SJCRH30 (cell line): Measurements from ENCODE around the gene NDUFS8. TPM values are rescaled to one million over a fixed set of nuclear protein-coding genes. Genes with fewer than 3 reads are reported as not detected.

Source experiments
- DNase-seq, 2 experiments: peaks; one replicate each; pipeline ENCODE4 v3.0.0-alpha.2; 2015 to 2020
- H3K27ac ChIP-seq: fragments of 250-450 bp; sonication (Bioruptor Pico); 2 replicates; pipeline ENCODE4 v1.5.1; 2020; ENCODE audit warnings: mild to moderate bottlenecking, moderate library complexity
- H3K27me3 ChIP-seq: fragments of 250-450 bp; sonication (Bioruptor Pico); 2 replicates; pipeline ENCODE4 v1.5.1; 2020; ENCODE audit warnings: mild to moderate bottlenecking, moderate library complexity
- H3K36me3 ChIP-seq: fragments of 250-450 bp; sonication (Bioruptor Pico); 2 replicates; pipeline ENCODE4 v1.5.1; 2020; ENCODE audit warnings: mild to moderate bottlenecking, moderate library complexity
- H3K4me1 ChIP-seq: fragments of 250-450 bp; sonication (Bioruptor Pico); 2 replicates; pipeline ENCODE4 v1.5.1; 2020; ENCODE audit warnings: mild to moderate bottlenecking, moderate library complexity
- H3K4me3 ChIP-seq: fragments of 250-450 bp; sonication (Bioruptor Pico); 2 replicates; pipeline ENCODE4 v1.5.1; 2020; ENCODE audit warnings: mild to moderate bottlenecking, moderate library complexity
- H3K9me3 ChIP-seq: fragments of 250-450 bp; sonication (Bioruptor Pico); replicated peaks from 2 replicates; pipeline ENCODE4 v1.5.1; 2020; ENCODE audit warnings: mild to moderate bottlenecking, moderate library complexity
- total RNA-seq: library from RNA; depleted of rRNA; stranded (reverse); fragments of >200 nt; shearing (Covaris generic); gene quantifications from 2 replicates; pipeline ENCODE4 v1.2.3, GENCODE V29; 2014

Gene NDUFS8
- total RNA-seq, 1 experiment from 2014 or later = 77.7 TPM

DNA sequence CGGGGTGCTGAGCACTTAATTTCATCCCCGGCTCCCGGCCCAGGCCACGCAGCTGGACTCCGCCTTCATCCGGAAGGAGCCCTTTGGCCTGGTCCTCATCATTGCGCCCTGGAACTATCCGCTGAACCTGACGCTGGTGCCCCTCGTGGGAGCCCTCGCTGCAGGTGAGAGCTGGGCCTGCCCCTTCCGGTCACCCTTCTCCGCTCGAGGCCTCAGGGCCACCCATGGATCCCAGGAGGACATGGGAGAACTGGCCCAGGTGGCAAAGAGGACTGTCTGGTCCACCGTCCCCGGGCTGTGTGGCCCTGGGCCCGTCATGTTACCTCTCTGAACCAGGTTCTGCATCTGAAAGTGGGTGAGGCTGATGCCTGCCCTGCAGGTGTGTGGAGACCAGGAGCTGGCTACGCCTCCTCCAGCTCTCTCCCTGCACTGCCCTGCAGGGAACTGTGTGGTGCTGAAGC is 11.7 kb upstream of the NDUFS8 start:
- no peaks in the 10 kb centered on the region for H3K27me3 ChIP-seq
- H3K4me3 ChIP-seq = no peak overlapping the region
- no peaks in the 10 kb centered on the region for H3K9me3 ChIP-seq
- DNase-seq = no peak
- no peaks in the 10 kb centered on the region for H3K36me3 ChIP-seq
- H3K4me1 ChIP-seq = peaks cover 17% of the 10 kb centered on the region
- no peak overlapping the region for H3K27ac ChIP-seq

GRCh38 chr11:68019486-68019885 is 11.0 kb upstream of the NDUFS8 start:
- Histone ChIP-seq H3K27ac (no peak overlapping the region), H3K4me1 (peaks cover 10% of the 10 kb centered on the region; the same call in 1 of the 2 replicates), H3K4me3 (no peak overlapping the region), H3K27me3 (no peaks in the 10 kb centered on the region), H3K9me3 (no peaks in the 10 kb centered on the region), H3K36me3 (no peaks in the 10 kb centered on the region)
- no peak for DNase-seq

DNA sequence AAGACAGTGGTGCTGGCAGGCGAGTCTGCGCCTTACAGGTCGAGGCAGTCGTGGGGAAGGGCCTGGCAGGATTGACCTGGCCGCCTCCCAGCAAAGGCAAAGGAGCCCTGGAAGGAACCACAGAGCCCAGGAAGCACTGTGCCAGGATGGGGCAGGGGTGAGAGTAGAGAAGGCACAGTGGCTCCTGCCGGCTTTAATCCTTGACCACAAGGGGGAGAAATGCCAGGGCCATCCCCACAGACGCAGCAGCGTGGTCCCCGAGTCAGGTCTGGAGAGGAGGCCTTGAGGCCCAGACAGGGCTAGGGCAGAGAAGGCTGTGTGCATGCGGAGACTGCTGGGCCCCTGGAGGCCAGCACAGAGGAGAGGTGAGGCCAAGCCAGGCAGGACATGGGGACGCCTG is 9.9 kb upstream of the NDUFS8 start:
- H3K27ac ChIP-seq = no peak overlapping the region
- H3K27me3 ChIP-seq = no peaks in the 10 kb centered on the region
- DNase-seq = peak in 1 of 2 experiments; percentile 47
- H3K36me3 ChIP-seq = no peaks in the 10 kb centered on the region
- peaks cover 4% of the 10 kb centered on the region; the same call in 1 of the 2 replicates for H3K4me1 ChIP-seq
- no peak overlapping the region for H3K4me3 ChIP-seq
- H3K9me3 ChIP-seq = no peaks in the 10 kb centered on the region

DNA sequence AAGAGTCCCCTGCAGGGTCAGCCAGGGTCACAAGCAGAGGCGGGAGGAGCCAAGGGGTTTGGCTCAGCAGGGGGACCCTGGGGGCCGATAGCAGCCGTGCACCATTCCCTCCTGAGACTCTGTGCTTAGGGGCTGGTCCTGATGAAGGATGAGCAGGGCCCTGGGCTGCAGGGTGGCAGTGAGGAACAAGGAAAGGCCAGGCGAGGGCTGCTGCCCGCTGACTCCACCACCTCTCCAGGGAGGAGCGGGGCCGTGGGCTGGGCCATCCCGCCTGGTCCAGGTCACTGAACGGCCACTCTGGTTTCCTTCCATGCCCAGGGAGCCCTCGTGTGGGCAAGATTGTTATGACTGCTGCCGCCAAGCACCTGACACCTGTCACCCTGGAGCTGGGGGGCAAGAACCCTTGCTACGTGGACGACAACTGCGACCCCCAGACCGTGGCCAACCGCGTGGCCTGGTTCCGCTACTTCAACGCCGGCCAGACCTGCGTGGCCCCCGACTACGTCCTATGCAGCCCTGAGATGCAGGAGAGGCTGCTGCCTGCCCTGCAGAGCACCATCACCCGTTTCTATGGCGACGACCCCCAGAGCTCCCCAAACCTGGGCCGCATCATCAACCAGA is 9.2 kb upstream of the NDUFS8 start:
- Histone ChIP-seq H3K9me3 (no peaks in the 10 kb centered on the region), H3K4me3 (no peak overlapping the region), H3K27ac (no peak overlapping the region), H3K4me1 (peaks cover 4% of the 10 kb centered on the region; the same call in 1 of the 2 replicates), H3K36me3 (no peaks in the 10 kb centered on the region), H3K27me3 (no peaks in the 10 kb centered on the region)
- peak in 1 of 2 experiments; percentile 42 for DNase-seq

- no peak for DNase-seq
- H3K27me3 ChIP-seq = no peaks in the 10 kb centered on the region
- H3K9me3 ChIP-seq = no peaks in the 10 kb centered on the region
- no peak overlapping the region for H3K4me3 ChIP-seq
- H3K36me3 ChIP-seq = no peaks in the 10 kb centered on the region
- H3K4me1 ChIP-seq = no peaks in the 10 kb centered on the region
- H3K27ac ChIP-seq = no peak overlapping the region
Measured at GRCh38 chr11:68022531-68022930, 8.0 kb upstream of the NDUFS8 start.

- no peak overlapping the region for H3K27ac ChIP-seq
- H3K27me3 ChIP-seq = no peaks in the 10 kb centered on the region
- H3K9me3 ChIP-seq = no peaks in the 10 kb centered on the region
- H3K36me3 ChIP-seq = no peaks in the 10 kb centered on the region
- DNase-seq = no peak
- H3K4me3 ChIP-seq = no peak overlapping the region
- no peaks in the 10 kb centered on the region for H3K4me1 ChIP-seq
Measured at GRCh38 chr11:68024508-68024907, 6.0 kb upstream of the NDUFS8 start.

DNA sequence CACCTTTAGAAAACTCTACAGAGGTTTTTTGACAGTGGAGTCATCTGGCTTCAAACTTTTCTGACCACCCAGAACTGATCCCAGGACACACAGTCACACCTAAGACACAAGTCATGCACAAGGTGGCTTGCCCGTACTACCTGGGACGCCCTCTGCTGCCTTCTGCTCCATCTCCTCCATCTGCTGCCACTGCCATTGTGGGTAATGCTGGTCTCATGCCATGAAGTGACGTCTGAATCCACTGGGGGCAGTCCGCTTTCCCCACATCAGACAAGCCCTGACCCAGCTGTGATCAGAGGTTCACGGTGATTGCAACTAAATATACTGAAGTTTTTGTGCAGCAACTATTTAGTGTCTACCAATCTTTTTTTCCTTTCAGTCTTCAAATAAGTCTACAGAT is 5.4 kb upstream of the NDUFS8 start:
- Histone ChIP-seq H3K4me1 (no peaks in the 10 kb centered on the region), H3K27ac (no peak overlapping the region), H3K4me3 (no peak overlapping the region), H3K9me3 (no peaks in the 10 kb centered on the region), H3K27me3 (no peaks in the 10 kb centered on the region), H3K36me3 (no peaks in the 10 kb centered on the region)
- no peak for DNase-seq

DNA sequence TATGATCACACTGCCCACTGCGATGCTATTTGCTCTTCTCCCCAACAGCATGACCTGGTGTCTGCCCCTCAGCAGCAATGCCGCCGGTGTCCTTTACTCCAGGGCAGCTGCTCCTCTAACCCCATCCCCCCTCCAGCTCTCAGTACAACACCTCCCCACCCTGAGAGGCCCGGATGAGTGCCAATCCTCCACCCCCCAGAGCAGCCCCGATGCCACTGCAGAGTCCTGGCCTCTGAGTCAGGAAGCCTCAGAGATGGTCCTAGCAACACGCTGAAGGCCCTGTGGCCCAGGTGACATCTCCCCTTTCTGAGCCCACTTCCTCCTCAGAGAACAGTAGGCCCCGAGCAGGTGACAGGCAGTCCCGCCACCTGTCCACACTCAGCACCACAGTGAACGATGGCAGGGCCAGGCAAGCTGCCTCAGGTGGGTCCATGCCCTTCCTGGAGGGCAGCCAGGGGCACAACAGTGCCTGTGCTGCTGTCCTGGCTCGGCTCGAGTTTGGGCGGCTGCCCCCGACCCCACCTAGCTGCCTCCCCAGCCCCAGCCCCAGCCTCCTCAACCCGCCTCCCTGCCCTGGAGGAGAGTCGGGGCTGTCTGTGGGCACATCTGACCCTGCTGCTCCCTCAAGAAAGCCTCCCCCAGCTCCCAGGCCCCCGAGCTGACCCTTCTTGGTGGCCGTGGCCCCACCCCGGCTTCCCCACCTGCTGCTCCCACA is 3.9 kb upstream of the NDUFS8 start:
- no peak for DNase-seq
- H3K27me3 ChIP-seq = no peaks in the 10 kb centered on the region
- H3K4me1 ChIP-seq = no peaks in the 10 kb centered on the region
- H3K27ac ChIP-seq = no peak overlapping the region
- H3K4me3 ChIP-seq = no peak overlapping the region
- no peaks in the 10 kb centered on the region for H3K36me3 ChIP-seq
- no peaks in the 10 kb centered on the region for H3K9me3 ChIP-seq

GRCh38 chr11:68027667-68028066 is 2.8 kb upstream of the NDUFS8 start:
- DNase-seq = no peak
- no peak overlapping the region for H3K4me3 ChIP-seq
- H3K4me1 ChIP-seq = no peaks in the 10 kb centered on the region

GRCh38 chr11:68028802-68029545 is 1.5 kb upstream of the NDUFS8 start:
- no peaks in the 10 kb centered on the region for H3K4me1 ChIP-seq
- no peak overlapping the region for H3K4me3 ChIP-seq
- no peaks in the 10 kb centered on the region for H3K9me3 ChIP-seq
- H3K27me3 ChIP-seq = no peaks in the 10 kb centered on the region
- no peak overlapping the region for H3K27ac ChIP-seq
- no peak for DNase-seq
- no peaks in the 10 kb centered on the region for H3K36me3 ChIP-seq

More at GRCh38 chr11:68027667-68028066, 2.8 kb upstream of the NDUFS8 start:
- no peaks in the 10 kb centered on the region for H3K9me3 ChIP-seq
- no peak overlapping the region for H3K27ac ChIP-seq
- no peaks in the 10 kb centered on the region for H3K27me3 ChIP-seq
- H3K36me3 ChIP-seq = no peaks in the 10 kb centered on the region

DNA sequence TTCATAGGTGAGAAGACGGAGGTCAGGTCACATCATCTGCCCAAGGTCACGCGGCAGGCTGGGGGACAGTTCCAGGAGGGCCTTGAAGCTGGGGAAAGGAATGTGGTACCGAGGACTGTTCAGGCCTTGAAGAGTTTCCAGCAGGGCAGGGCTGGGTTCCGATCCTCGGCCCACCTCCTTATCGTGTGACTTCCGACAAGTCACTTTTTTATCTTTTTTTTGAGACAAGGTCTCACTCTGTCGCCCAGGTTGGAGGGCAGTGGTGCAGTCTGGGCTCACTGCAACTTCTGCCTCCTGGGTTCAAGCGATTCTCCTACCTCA is 623 bp downstream of the NDUFS8 start:
- no peaks in the 10 kb centered on the region for H3K27me3 ChIP-seq
- peak overlapping the region; percentile 92 for H3K4me3 ChIP-seq
- no peak for DNase-seq
- no peaks in the 10 kb centered on the region for H3K9me3 ChIP-seq
- H3K27ac ChIP-seq = peak overlapping the region; percentile 48
- H3K36me3 ChIP-seq = no peaks in the 10 kb centered on the region; the same call in 1 of the 2 replicates
- H3K4me1 ChIP-seq = no peaks in the 10 kb centered on the region

GRCh38 chr11:68032003-68032402 is 1.5 kb downstream of the NDUFS8 start:
- Histone ChIP-seq H3K4me1 (no peaks in the 10 kb centered on the region), H3K27me3 (no peaks in the 10 kb centered on the region), H3K4me3 (no peak overlapping the region), H3K9me3 (no peaks in the 10 kb centered on the region), H3K27ac (no peak overlapping the region), H3K36me3 (no peaks in the 10 kb centered on the region; the same call in 1 of the 2 replicates)
- no peak for DNase-seq

DNA sequence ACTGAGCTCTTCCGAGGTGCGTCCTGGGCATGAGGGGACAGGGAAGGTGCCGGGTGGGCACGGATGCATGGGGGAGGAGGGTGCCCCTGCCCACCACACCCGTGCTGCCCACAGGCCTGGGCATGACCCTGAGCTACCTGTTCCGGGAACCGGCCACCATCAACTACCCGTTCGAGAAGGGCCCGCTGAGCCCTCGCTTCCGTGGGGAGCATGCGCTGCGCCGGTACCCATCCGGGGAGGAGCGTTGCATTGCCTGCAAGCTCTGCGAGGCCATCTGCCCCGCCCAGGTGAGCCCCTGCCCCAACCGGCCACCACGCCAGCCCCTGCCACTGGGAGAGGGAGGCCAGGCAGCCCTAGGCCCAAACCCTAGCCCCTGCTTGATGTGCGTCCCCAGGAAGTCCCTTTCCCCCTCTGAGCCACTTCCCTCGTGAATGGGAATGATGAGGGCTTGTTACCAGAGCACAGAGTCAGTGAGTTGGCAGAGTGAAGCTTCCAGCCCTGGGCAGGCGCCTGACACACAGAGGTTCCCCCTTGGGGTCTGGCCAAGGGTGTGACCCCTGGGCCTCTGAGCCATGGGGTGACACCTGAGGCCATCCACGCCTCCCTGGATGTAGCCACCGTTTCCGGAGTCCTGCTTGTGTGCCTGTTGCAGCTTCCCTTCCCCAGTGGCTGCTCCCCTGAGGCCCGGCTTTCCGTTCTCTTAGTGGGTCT is 2.7 kb downstream of the NDUFS8 start:
- no peak overlapping the region for H3K4me3 ChIP-seq
- H3K4me1 ChIP-seq = peaks cover 4% of the 10 kb centered on the region
- no peak overlapping the region for H3K27ac ChIP-seq
- DNase-seq = no peak
- no peaks in the 10 kb centered on the region for H3K9me3 ChIP-seq
- H3K27me3 ChIP-seq = no peaks in the 10 kb centered on the region
- H3K36me3 ChIP-seq = no peaks in the 10 kb centered on the region; the same call in 1 of the 2 replicates

GRCh38 chr11:68033708-68034045 is 3.2 kb downstream of the NDUFS8 start:
- H3K27me3 ChIP-seq = no peaks in the 10 kb centered on the region
- peaks cover 9% of the 10 kb centered on the region for H3K4me1 ChIP-seq
- no peak for DNase-seq
- no peaks in the 10 kb centered on the region for H3K9me3 ChIP-seq
- H3K36me3 ChIP-seq = no peaks in the 10 kb centered on the region; the same call in 1 of the 2 replicates
- H3K4me3 ChIP-seq = no peak overlapping the region
- no peak overlapping the region for H3K27ac ChIP-seq
